SK-N-SH treated with all-trans-retinoic acid at 6 μM for 48 hours (cell line): ENCODE data around the gene ASB11.

ENCODE experiments used
- ARNTL ChIP-seq: fragments of 450-650 bp; formaldehyde crosslinking; IDR thresholded peaks from 2 replicates; pipeline ENCODE4 v1.5.0; 2020; ENCODE audit warnings: low read depth, mild to moderate bottlenecking, moderate library complexity, borderline replicate concordance
- CSDC2 ChIP-seq: fragments of 250-450 bp; sonication (Bioruptor Pico); IDR thresholded peaks from 2 replicates; pipeline ENCODE4 v1.5.0; 2020; ENCODE audit warnings: mild to moderate bottlenecking, moderate library complexity
- ESRRG ChIP-seq: fragments of 250-450 bp; sonication (Bioruptor Pico); IDR thresholded peaks from 2 replicates; pipeline ENCODE4 v1.6.1; 2021; ENCODE audit warnings: mild to moderate bottlenecking
- GLIS3 ChIP-seq: fragments of 250-450 bp; sonication (Bioruptor Pico); IDR thresholded peaks from 2 replicates; pipeline ENCODE4 v1.5.0; 2020; ENCODE audit warnings: mild to moderate bottlenecking, moderate library complexity
- ISL1 ChIP-seq: fragments of 250-450 bp; sonication (Bioruptor Pico); IDR thresholded peaks from 2 replicates; pipeline ENCODE4 v2.1.2; 2022; ENCODE audit warnings: mild to moderate bottlenecking, moderate library complexity
- TOX ChIP-seq: fragments of 250-450 bp; sonication (Bioruptor Pico); IDR thresholded peaks from 2 replicates; pipeline ENCODE4 v1.8.0; 2021; ENCODE audit warnings: mild to moderate bottlenecking, moderate library complexity, borderline replicate concordance
- ZC3H10 ChIP-seq: fragments of 250-450 bp; sonication (Bioruptor Pico); IDR thresholded peaks from 2 replicates; pipeline ENCODE4 v1.5.1; 2021; ENCODE audit warnings: mild to moderate bottlenecking, moderate library complexity
- ZFP3 ChIP-seq: fragments of 250-450 bp; sonication (Bioruptor Pico); IDR thresholded peaks from 2 replicates; pipeline ENCODE4 v1.5.0; 2020; ENCODE audit warnings: mild to moderate bottlenecking, moderate library complexity
- ZNF70 ChIP-seq: fragments of 450-650 bp; formaldehyde crosslinking; IDR thresholded peaks from 2 replicates; pipeline ENCODE4 v1.5.0; 2020; ENCODE audit warnings: mild to moderate bottlenecking, moderate library complexity
- ZNF8 ChIP-seq: fragments of 450-650 bp; formaldehyde crosslinking; IDR thresholded peaks from 2 replicates; pipeline ENCODE4 v1.5.0; 2020; ENCODE audit warnings: mild to moderate bottlenecking, moderate library complexity
- TF ChIP-seq, protein P1 (sequence below): fragments of 250-450 bp; sonication (Bioruptor Pico); IDR thresholded peaks from 2 replicates; pipeline ENCODE4 v1.5.1; 2020; ENCODE audit warnings: low read depth, mild to moderate bottlenecking, moderate library complexity
- TF ChIP-seq, protein P2 (sequence below): fragments of 250-450 bp; sonication (Bioruptor Pico); IDR thresholded peaks from 2 replicates; pipeline ENCODE4 v1.8.0; 2021; ENCODE audit warnings: low read depth, mild to moderate bottlenecking, moderate library complexity, borderline replicate concordance
- TF ChIP-seq, protein P3 (sequence below): fragments of 250-450 bp; sonication (Bioruptor Pico); IDR thresholded peaks from 2 replicates; pipeline ENCODE4 v1.8.0; 2020; ENCODE audit warnings: mild to moderate bottlenecking, moderate library complexity, borderline replicate concordance
- TF ChIP-seq, protein P4 (sequence below): fragments of 250-450 bp; sonication (Bioruptor Pico); IDR thresholded peaks from 2 replicates; pipeline ENCODE4 v1.5.0; 2020; ENCODE audit warnings: mild to moderate bottlenecking, moderate library complexity

DNA sequence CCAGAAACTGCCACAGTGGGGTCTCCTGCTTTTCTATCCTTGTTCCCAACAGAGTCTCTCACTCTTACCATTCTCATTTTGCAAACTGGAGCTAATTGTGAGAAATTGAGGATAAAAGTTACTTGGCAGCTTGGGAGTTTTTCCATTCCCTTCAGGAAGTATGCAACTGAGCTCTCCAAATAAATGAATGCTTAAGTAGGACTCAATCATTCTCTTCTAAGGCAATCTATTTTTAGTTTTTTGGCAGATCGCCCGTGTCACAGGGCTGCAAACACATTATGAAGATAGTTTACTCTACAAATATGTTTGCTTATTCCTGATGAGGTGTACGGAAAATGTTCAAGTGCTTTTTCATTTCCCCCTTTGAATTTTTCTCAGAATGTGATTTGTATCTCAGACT, 5.3 kb downstream of the ASB11 start:
- TF ChIP-seq ZNF70 (no peak), ISL1 (CRISPR knock-in tag) (no peak), ZFP3 (CRISPR knock-in tag) (no peak), ARNTL (CRISPR knock-in tag) (no peak), TOX (CRISPR knock-in tag) (no peak), ESRRG (CRISPR knock-in tag) (no peak), GLIS3 (CRISPR knock-in tag) (no peak), ZC3H10 (CRISPR knock-in tag) (no peak), CSDC2 (CRISPR knock-in tag) (no peak), ZNF8 (CRISPR knock-in tag) (no peak)
- TF ChIP-seq, protein P1, sequence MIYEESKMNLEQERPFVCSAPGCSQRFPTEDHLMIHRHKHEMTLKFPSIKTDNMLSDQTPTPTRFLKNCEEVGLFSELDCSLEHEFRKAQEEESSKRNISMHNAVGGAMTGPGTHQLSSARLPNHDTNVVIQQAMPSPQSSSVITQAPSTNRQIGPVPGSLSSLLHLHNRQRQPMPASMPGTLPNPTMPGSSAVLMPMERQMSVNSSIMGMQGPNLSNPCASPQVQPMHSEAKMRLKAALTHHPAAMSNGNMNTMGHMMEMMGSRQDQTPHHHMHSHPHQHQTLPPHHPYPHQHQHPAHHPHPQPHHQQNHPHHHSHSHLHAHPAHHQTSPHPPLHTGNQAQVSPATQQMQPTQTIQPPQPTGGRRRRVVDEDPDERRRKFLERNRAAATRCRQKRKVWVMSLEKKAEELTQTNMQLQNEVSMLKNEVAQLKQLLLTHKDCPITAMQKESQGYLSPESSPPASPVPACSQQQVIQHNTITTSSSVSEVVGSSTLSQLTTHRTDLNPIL (CRISPR knock-in tag) = no peak
- TF ChIP-seq, protein P2, sequence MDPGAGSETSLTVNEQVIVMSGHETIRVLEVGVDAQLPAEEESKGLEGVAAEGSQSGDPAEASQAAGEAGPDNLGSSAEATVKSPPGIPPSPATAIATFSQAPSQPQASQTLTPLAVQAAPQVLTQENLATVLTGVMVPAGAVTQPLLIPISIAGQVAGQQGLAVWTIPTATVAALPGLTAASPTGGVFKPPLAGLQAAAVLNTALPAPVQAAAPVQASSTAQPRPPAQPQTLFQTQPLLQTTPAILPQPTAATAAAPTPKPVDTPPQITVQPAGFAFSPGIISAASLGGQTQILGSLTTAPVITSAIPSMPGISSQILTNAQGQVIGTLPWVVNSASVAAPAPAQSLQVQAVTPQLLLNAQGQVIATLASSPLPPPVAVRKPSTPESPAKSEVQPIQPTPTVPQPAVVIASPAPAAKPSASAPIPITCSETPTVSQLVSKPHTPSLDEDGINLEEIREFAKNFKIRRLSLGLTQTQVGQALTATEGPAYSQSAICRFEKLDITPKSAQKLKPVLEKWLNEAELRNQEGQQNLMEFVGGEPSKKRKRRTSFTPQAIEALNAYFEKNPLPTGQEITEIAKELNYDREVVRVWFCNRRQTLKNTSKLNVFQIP (CRISPR knock-in tag) = no peak
- TF ChIP-seq, protein P3, sequence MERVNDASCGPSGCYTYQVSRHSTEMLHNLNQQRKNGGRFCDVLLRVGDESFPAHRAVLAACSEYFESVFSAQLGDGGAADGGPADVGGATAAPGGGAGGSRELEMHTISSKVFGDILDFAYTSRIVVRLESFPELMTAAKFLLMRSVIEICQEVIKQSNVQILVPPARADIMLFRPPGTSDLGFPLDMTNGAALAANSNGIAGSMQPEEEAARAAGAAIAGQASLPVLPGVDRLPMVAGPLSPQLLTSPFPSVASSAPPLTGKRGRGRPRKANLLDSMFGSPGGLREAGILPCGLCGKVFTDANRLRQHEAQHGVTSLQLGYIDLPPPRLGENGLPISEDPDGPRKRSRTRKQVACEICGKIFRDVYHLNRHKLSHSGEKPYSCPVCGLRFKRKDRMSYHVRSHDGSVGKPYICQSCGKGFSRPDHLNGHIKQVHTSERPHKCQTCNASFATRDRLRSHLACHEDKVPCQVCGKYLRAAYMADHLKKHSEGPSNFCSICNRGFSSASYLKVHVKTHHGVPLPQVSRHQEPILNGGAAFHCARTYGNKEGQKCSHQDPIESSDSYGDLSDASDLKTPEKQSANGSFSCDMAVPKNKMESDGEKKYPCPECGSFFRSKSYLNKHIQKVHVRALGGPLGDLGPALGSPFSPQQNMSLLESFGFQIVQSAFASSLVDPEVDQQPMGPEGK (CRISPR knock-in tag) = no peak
- TF ChIP-seq, protein P4, sequence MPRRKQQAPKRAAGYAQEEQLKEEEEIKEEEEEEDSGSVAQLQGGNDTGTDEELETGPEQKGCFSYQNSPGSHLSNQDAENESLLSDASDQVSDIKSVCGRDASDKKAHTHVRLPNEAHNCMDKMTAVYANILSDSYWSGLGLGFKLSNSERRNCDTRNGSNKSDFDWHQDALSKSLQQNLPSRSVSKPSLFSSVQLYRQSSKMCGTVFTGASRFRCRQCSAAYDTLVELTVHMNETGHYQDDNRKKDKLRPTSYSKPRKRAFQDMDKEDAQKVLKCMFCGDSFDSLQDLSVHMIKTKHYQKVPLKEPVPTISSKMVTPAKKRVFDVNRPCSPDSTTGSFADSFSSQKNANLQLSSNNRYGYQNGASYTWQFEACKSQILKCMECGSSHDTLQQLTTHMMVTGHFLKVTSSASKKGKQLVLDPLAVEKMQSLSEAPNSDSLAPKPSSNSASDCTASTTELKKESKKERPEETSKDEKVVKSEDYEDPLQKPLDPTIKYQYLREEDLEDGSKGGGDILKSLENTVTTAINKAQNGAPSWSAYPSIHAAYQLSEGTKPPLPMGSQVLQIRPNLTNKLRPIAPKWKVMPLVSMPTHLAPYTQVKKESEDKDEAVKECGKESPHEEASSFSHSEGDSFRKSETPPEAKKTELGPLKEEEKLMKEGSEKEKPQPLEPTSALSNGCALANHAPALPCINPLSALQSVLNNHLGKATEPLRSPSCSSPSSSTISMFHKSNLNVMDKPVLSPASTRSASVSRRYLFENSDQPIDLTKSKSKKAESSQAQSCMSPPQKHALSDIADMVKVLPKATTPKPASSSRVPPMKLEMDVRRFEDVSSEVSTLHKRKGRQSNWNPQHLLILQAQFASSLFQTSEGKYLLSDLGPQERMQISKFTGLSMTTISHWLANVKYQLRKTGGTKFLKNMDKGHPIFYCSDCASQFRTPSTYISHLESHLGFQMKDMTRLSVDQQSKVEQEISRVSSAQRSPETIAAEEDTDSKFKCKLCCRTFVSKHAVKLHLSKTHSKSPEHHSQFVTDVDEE (CRISPR knock-in tag) = no peak
